ENCODE measurements around the gene SRR.

DNA sequence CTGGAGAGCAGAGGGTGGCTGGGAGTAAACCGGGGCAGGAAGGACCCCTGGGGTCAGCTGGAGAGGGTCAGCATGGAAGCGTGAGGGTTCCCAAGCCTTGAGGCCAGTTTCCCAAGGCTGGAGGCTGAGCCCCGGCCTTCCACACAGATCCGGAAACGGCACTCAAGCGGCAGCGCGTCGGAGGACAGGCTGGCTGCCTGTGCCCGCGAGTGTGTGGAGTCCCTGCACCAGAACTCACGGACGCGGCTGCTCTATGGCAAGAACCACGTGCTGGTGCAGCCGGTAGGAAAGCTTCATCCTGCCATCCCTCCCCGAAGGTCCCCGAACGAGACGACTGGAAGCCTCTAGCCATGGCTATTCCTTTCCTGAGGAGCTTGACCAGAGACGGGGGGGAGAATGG is 59.6 kb downstream of the SRR start:
- TF ChIP-seq, protein P1, sequence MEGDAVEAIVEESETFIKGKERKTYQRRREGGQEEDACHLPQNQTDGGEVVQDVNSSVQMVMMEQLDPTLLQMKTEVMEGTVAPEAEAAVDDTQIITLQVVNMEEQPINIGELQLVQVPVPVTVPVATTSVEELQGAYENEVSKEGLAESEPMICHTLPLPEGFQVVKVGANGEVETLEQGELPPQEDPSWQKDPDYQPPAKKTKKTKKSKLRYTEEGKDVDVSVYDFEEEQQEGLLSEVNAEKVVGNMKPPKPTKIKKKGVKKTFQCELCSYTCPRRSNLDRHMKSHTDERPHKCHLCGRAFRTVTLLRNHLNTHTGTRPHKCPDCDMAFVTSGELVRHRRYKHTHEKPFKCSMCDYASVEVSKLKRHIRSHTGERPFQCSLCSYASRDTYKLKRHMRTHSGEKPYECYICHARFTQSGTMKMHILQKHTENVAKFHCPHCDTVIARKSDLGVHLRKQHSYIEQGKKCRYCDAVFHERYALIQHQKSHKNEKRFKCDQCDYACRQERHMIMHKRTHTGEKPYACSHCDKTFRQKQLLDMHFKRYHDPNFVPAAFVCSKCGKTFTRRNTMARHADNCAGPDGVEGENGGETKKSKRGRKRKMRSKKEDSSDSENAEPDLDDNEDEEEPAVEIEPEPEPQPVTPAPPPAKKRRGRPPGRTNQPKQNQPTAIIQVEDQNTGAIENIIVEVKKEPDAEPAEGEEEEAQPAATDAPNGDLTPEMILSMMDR (IDR thresholded peaks at IDR 0.05): no peak
- TF ChIP-seq POLR2A (IDR thresholded peaks at IDR 0.05) (no peak), POLR2AphosphoS5 (IDR thresholded peaks at IDR 0.05) (no peak)
